ENCODE results near the gene COASY.

COASY gene

DNA sequence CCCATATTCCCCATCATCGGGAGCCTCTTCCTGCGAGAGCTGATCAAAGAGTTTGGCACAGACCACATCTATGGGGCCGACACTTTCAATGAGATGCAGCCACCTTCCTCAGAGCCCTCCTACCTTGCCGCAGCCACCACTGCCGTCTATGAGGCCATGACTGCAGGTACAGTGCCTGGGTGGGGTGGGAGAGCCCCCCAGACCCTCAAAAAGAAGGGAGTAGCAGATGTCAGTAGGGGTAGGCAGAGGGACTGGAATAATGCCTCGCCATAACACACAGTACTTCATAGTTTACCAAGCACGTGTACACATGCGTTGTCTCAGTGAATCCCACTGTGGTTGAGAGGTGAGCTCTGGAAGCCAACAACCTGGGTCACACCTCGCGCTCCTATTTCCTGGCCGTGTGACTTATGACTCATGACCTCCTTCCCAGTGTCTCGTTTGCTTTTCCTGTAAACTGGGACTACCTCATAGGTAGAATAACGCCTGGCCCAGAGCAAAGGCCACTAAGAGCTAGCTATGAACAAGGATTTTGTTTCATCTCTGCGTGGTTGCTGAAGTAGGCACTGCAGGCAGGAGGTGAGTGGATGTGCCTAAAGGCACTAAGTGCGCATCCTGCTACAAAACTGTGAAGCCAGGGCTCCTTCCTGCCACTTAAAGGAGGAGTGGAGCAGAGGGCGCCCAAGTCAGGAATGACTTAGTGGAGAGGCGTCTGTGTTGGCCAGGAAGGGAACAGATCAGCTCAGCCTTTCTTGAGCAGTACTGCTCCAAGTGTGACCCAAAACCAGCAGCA lies 20.7 kb upstream of the COASY start:
- TF ChIP-seq POLR2AphosphoS5 (IDR thresholded peaks at IDR 0.05; ENCODE audit: low read depth, low read length) (no peak), TAF1 (IDR thresholded peaks at IDR 0.05; ENCODE audit: borderline replicate concordance, insufficient read depth, low read length) (no peak), FOXP2 (optimal IDR thresholded peaks at IDR 0.05; ENCODE audit: borderline replicate concordance, extremely low read depth, extremely low read length, insufficient read depth) (no peak)

DNA sequence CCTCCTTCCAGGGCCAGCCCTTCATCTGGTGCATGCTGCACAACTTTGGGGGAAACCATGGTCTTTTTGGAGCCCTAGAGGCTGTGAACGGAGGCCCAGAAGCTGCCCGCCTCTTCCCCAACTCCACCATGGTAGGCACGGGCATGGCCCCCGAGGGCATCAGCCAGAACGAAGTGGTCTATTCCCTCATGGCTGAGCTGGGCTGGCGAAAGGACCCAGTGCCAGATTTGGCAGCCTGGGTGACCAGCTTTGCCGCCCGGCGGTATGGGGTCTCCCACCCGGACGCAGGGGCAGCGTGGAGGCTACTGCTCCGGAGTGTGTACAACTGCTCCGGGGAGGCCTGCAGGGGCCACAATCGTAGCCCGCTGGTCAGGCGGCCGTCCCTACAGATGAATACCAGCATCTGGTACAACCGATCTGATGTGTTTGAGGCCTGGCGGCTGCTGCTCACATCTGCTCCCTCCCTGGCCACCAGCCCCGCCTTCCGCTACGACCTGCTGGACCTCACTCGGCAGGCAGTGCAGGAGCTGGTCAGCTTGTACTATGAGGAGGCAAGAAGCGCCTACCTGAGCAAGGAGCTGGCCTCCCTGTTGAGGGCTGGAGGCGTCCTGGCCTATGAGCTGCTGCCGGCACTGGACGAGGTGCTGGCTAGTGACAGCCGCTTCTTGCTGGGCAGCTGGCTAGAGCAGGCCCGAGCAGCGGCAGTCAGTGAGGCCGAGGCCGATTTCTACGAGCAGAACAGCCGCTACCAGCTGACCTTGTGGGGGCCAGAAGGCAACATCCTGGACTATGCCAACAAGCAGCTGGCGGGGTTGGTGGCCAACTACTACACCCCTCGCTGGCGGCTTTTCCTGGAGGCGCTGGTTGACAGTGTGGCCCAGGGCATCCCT lies 18.5 kb upstream of the COASY start:
- TF ChIP-seq FOXP2 (optimal IDR thresholded peaks at IDR 0.05; ENCODE audit: borderline replicate concordance, extremely low read depth, extremely low read length, insufficient read depth), result no peak
- TF ChIP-seq TAF1 (IDR thresholded peaks at IDR 0.05; ENCODE audit: borderline replicate concordance, insufficient read depth, low read length), result no peak

DNA sequence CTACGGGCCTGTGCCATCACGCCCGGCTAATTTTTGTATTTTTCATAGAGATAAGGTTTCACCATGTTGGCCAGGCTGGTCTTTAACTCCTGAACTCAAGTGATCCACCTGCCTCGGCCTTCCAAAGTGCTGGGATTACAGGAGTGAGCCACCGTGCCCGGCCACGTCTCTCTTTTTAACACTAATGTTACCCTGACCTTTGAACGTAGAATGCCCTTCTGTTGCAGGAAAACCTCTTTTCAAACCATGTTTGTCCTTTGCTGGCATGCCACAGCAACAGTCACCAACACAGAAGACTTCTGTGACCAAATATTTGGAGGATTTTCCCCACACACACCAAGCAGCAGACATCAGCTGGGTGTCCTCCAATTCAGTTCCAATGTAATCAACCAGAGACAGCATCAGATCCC lies 17.1 kb upstream of the COASY start:
- TF ChIP-seq TAF1 (IDR thresholded peaks at IDR 0.05; ENCODE audit: borderline replicate concordance, insufficient read depth, low read length) (no peak), SIN3A (IDR thresholded peaks at IDR 0.05; ENCODE audit: borderline replicate concordance, insufficient read depth, low read length) (no peak), FOXP2 (optimal IDR thresholded peaks at IDR 0.05; ENCODE audit: borderline replicate concordance, extremely low read depth, extremely low read length, insufficient read depth) (no peak), POLR2AphosphoS5 (IDR thresholded peaks at IDR 0.05; ENCODE audit: low read depth, low read length) (no peak)
- TF ChIP-seq, protein P1, sequence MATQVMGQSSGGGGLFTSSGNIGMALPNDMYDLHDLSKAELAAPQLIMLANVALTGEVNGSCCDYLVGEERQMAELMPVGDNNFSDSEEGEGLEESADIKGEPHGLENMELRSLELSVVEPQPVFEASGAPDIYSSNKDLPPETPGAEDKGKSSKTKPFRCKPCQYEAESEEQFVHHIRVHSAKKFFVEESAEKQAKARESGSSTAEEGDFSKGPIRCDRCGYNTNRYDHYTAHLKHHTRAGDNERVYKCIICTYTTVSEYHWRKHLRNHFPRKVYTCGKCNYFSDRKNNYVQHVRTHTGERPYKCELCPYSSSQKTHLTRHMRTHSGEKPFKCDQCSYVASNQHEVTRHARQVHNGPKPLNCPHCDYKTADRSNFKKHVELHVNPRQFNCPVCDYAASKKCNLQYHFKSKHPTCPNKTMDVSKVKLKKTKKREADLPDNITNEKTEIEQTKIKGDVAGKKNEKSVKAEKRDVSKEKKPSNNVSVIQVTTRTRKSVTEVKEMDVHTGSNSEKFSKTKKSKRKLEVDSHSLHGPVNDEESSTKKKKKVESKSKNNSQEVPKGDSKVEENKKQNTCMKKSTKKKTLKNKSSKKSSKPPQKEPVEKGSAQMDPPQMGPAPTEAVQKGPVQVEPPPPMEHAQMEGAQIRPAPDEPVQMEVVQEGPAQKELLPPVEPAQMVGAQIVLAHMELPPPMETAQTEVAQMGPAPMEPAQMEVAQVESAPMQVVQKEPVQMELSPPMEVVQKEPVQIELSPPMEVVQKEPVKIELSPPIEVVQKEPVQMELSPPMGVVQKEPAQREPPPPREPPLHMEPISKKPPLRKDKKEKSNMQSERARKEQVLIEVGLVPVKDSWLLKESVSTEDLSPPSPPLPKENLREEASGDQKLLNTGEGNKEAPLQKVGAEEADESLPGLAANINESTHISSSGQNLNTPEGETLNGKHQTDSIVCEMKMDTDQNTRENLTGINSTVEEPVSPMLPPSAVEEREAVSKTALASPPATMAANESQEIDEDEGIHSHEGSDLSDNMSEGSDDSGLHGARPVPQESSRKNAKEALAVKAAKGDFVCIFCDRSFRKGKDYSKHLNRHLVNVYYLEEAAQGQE (IDR thresholded peaks at IDR 0.05; ENCODE audit: insufficient read depth in 1 of 2, low read depth in 2 of 2, low read length in 2 of 2), result no peak

DNA sequence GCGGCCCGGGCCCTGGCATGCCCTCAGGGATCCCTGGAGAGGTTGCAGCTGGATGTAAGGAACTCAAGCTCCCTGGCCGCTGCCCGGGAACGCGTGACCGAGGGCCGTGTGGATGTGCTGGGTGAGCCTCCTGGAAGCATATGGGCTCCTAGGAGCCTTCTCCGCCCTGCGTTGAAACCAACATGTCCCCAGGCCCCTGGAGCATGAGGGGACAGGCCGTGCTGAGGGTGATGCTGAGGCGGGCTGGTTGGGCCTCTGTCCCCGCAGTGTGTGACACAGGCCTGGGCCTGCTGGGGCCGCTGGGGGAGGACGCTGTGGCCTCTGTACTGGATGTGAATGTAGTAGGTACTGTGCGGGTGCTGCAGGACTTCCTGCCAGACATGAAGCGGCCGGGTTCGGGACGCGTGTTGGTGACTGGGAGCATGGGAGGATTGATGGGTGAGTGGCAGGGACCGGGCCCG lies 14.9 kb upstream of the COASY start:
- TF ChIP-seq POLR2AphosphoS5 (IDR thresholded peaks at IDR 0.05; ENCODE audit: low read depth, low read length) (no peak), SIN3A (IDR thresholded peaks at IDR 0.05; ENCODE audit: borderline replicate concordance, insufficient read depth, low read length) (no peak), TAF1 (IDR thresholded peaks at IDR 0.05; ENCODE audit: borderline replicate concordance, insufficient read depth, low read length) (no peak), FOXP2 (optimal IDR thresholded peaks at IDR 0.05; ENCODE audit: borderline replicate concordance, extremely low read depth, extremely low read length, insufficient read depth) (no peak)
- TF ChIP-seq, protein P1 (IDR thresholded peaks at IDR 0.05; ENCODE audit: insufficient read depth in 1 of 2, low read depth in 2 of 2, low read length in 2 of 2), result no peak

DNA sequence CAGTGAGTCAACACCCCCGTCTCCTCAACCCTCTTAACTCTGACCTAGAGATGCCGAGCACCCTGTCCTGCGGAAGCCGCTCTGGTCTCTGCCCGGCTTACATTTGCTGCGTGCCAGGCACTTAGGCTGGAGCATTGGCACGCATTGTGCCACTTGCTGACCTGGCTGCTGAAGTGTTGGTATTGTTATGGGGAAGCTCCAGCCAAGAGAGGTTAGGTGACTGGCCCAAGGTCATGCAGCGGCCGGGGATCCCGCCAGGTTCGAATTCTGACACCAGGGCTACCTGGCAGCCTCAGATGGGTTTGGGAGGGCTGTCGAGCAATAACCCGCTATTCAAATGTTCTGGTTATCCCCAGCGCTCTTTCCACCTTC lies 14.3 kb upstream of the COASY start:
- TF ChIP-seq POLR2AphosphoS5 (IDR thresholded peaks at IDR 0.05; ENCODE audit: low read depth, low read length) (no peak), TAF1 (IDR thresholded peaks at IDR 0.05; ENCODE audit: borderline replicate concordance, insufficient read depth, low read length) (no peak), FOXP2 (optimal IDR thresholded peaks at IDR 0.05; ENCODE audit: borderline replicate concordance, extremely low read depth, extremely low read length, insufficient read depth) (no peak), SIN3A (IDR thresholded peaks at IDR 0.05; ENCODE audit: borderline replicate concordance, insufficient read depth, low read length) (no peak)
- TF ChIP-seq, protein P1 (IDR thresholded peaks at IDR 0.05; ENCODE audit: insufficient read depth in 1 of 2, low read depth in 2 of 2, low read length in 2 of 2), result no peak

All from PFSK-1 (cell line).